PC-3 (cell line): ENCODE measurements around the gene COPZ1. TPM values are rescaled to one million over a fixed set of nuclear protein-coding genes. Genes with fewer than 3 reads are reported as not detected.

Experiments
- ATAC-seq: fragments of 200-7000 bp; cut with Tn5 transposase; 2 replicates; pipeline ENCODE4 v1.9.1; 2020; ENCODE audit warnings: mild to moderate bottlenecking, moderate library complexity
- BruUV-seq: library from RNA; stranded (reverse); fragments of 400-500 nt; replicated peaks from 2 replicates; lab custom pipeline; 2021; lab: Mats Ljungman, UMichigan
- CTCF ChIA-PET: fragments of 300-600 bp; sonication (Branson Sonifier 250); formaldehyde crosslinking; loops from one replicate; lab custom pipeline; 2022; ENCODE audit warnings: antibody characterized with exemption; lab: Charles Lee
- POLR2A ChIA-PET: fragments of 300-600 bp; sonication (Branson Sonifier 250); formaldehyde crosslinking; loops from one replicate; lab custom pipeline; 2022; ENCODE audit warnings: antibody characterized with exemption; ENCODE audit not compliant: unreplicated experiment; lab: Charles Lee
- DNase-seq: peaks from one replicate; pipeline ENCODE4 v3.0.0-alpha.2; 2015
- H2AFZ ChIP-seq: fragments of 300-600 bp; sonication (generic); 2 replicates; pipeline ENCODE4 v1.6.0; 2016; ENCODE audit warnings: antibody characterized with exemption, low read length
- H3F3A ChIP-seq: fragments of 300-600 bp; sonication (generic); one replicate; pipeline ENCODE4 v1.6.0; 2017; ENCODE audit warnings: antibody characterized with exemption, low read length, control low read depth, mild to moderate bottlenecking; ENCODE audit not compliant: unreplicated experiment
- H3K27ac ChIP-seq: fragments of 300-600 bp; sonication (generic); 2 replicates; pipeline ENCODE4 v1.5.1; 2016; ENCODE audit warnings: mild to moderate bottlenecking, low read length
- H3K27me3 ChIP-seq: fragments of 300-600 bp; sonication (generic); 2 replicates; pipeline ENCODE4 v1.6.1; 2016; ENCODE audit warnings: low read length, mixed read lengths
- H3K36me3 ChIP-seq: fragments of 300-600 bp; sonication (generic); 2 replicates; pipeline ENCODE4 v1.6.1; 2016; ENCODE audit warnings: low read depth, mixed run types, low read length, mixed read lengths
- H3K4me1 ChIP-seq: fragments of 300-600 bp; sonication (generic); 2 replicates; pipeline ENCODE4 v1.5.1; 2016; ENCODE audit warnings: low read length; ENCODE audit not compliant: insufficient read depth
- H3K4me2 ChIP-seq: fragments of 300-600 bp; sonication (generic); 2 replicates; pipeline ENCODE4 v1.6.0; 2016; ENCODE audit warnings: low read length
- H3K4me3 ChIP-seq: fragments of 300-600 bp; sonication (generic); 2 replicates; pipeline ENCODE4 v1.5.1; 2016; ENCODE audit warnings: mild to moderate bottlenecking, low read length, mixed read lengths
- H3K79me2 ChIP-seq: fragments of 300-600 bp; sonication (generic); 2 replicates; pipeline ENCODE4 v1.6.1; 2017; ENCODE audit warnings: low read length, mixed read lengths
- H3K9ac ChIP-seq: fragments of 300-600 bp; sonication (generic); 2 replicates; pipeline ENCODE4 v1.6.0; 2016; ENCODE audit warnings: mild to moderate bottlenecking, low read length
- H3K9me2 ChIP-seq: fragments of 300-600 bp; sonication (generic); replicated peaks from 2 replicates; pipeline ENCODE4 v1.6.1; 2016; ENCODE audit warnings: mixed run types, low read length, mixed read lengths
- H3K9me3 ChIP-seq: fragments of 300-600 bp; sonication (generic); 2 replicates; pipeline ENCODE4 v1.6.1; 2016; ENCODE audit warnings: low read length, mixed read lengths
- H4K20me1 ChIP-seq: fragments of 300-600 bp; sonication (generic); 2 replicates; pipeline ENCODE4 v1.6.1; 2016; ENCODE audit warnings: low read length, mixed read lengths
- CTCF ChIP-seq: fragments of 300-600 bp; sonication (generic); conservative IDR thresholded peaks from 2 replicates; pipeline ENCODE4 v1.5.1; 2017; ENCODE audit warnings: antibody characterized with exemption, low read depth, mild to moderate bottlenecking, low read length
- EZH2 ChIP-seq: fragments of 300-600 bp; sonication (generic); IDR thresholded peaks from one replicate; pipeline ENCODE4 v1.6.1; 2017; ENCODE audit warnings: antibody characterized with exemption, mild to moderate bottlenecking, low read length; ENCODE audit not compliant: unreplicated experiment
- EZH2phosphoT487 ChIP-seq: fragments of 300-600 bp; sonication (generic); IDR thresholded peaks from 2 replicates; pipeline ENCODE4 v1.6.1; 2018; ENCODE audit warnings: mild to moderate bottlenecking, antibody characterized with exemption, low read length, borderline replicate concordance
- intact Hi-C: fragments of 100-400 bp; cut with micrococcal nuclease; formaldehyde crosslinking; loops from 2 replicates; pipeline ENCODE4 v1.9.0; 2023
- total RNA-seq: library from RNA; depleted of rRNA; stranded (reverse); fragments of >200 nt; gene quantifications from 2 replicates; pipeline ENCODE4 v1.2.3, GENCODE V29; 2014

COPZ1 gene
- total RNA-seq, 1 experiment from 2014 or later, result 121 TPM

GRCh38 chr12:54341378-54342300 lies 16.7 kb downstream of the COPZ1 start:
- Histone ChIP-seq H3K9me2 (no peaks in the 10 kb centered on the region), H3K36me3 (peaks cover 31% of the 10 kb centered on the region), H3K4me2 (no peak overlapping the region), H2AFZ (no peak overlapping the region), H3K27me3 (no peaks in the 10 kb centered on the region), H3K4me1 (no peaks in the 10 kb centered on the region), H3K9me3 (no peaks in the 10 kb centered on the region), H3F3A (no peaks in the 10 kb centered on the region), H3K9ac (no peak overlapping the region), H4K20me1 (no peaks in the 10 kb centered on the region), H3K4me3 (no peak overlapping the region), H3K27ac (no peak overlapping the region), H3K79me2 (peaks cover 12% of the 10 kb centered on the region; the same call in 1 of the 2 replicates)
- DNase-seq, result no peak
- TF ChIP-seq CTCF (no peak), EZH2phosphoT487 (no peak), EZH2 (no peak)
- POLR2A ChIA-PET, result no interaction called here
- BruUV-seq, result no TSS peak
- intact Hi-C loops, result no loop called here
- no peak for ATAC-seq
- CTCF ChIA-PET, result no interaction called here

GRCh38 chr12:54349036-54349435 lies 24.1 kb downstream of the COPZ1 start:
- Histone ChIP-seq H4K20me1 (no peaks in the 10 kb centered on the region), H3K9me3 (no peaks in the 10 kb centered on the region), H3K27me3 (no peaks in the 10 kb centered on the region), H3K79me2 (no peaks in the 10 kb centered on the region), H3K9me2 (no peaks in the 10 kb centered on the region), H3F3A (no peaks in the 10 kb centered on the region), H2AFZ (no peak overlapping the region), H3K4me2 (no peak overlapping the region), H3K4me3 (no peak overlapping the region), H3K4me1 (no peaks in the 10 kb centered on the region), H3K27ac (no peak overlapping the region), H3K36me3 (peaks cover 43% of the 10 kb centered on the region), H3K9ac (no peak overlapping the region)
- DNase-seq (no peak), ATAC-seq (no peak)
- ChIA-PET CTCF (no interaction called here), POLR2A (no interaction called here)
- no peak for TF ChIP-seq CTCF
- intact Hi-C loops, result no loop called here
- no TSS peak for BruUV-seq

GRCh38 chr12:54349679-54350078 lies 24.7 kb downstream of the COPZ1 start:
- H3K4me1 ChIP-seq, result no peaks in the 10 kb centered on the region
- H3K9me3 ChIP-seq, result no peaks in the 10 kb centered on the region
- ChIA-PET CTCF (no interaction called here), POLR2A (no interaction called here)
- no peak overlapping the region for H3K4me2 ChIP-seq
- H3K36me3 ChIP-seq, result peaks cover 43% of the 10 kb centered on the region
- H3K4me3 ChIP-seq, result no peak overlapping the region
- ATAC-seq, result no peak
- H4K20me1 ChIP-seq, result no peaks in the 10 kb centered on the region
- no TSS peak for BruUV-seq
- H2AFZ ChIP-seq, result no peak overlapping the region
- H3K79me2 ChIP-seq, result no peaks in the 10 kb centered on the region
- intact Hi-C loops, result no loop called here
- no peaks in the 10 kb centered on the region for H3F3A ChIP-seq
- TF ChIP-seq CTCF, result no peak
- TF ChIP-seq EZH2, result no peak
- no peak for TF ChIP-seq EZH2phosphoT487
- no peaks in the 10 kb centered on the region for H3K9me2 ChIP-seq
- DNase-seq, result no peak
- no peak overlapping the region for H3K27ac ChIP-seq
- no peak overlapping the region for H3K9ac ChIP-seq
- no peaks in the 10 kb centered on the region for H3K27me3 ChIP-seq
